Testis (tissue), 2 donors: ENCODE measurements around the gene CADM1.

ENCODE experiments used
- POLR2A ChIP-seq: fragments of 450-650 bp; IDR thresholded peaks from one replicate; pipeline ENCODE4 v1.6.1; 2017; ENCODE audit warnings: antibody characterized with exemption, mild to moderate bottlenecking, moderate library complexity
- TF ChIP-seq, protein P1 (sequence below), 3 experiments: fragments of 450-650 bp in 2 of 3; fragments of 200-600 bp in 1 of 3; sonication (generic) in 1 of 3; IDR thresholded peaks; one replicate each; pipeline ENCODE4 v1.5.1; 2016 to 2019; ENCODE audit warnings: antibody characterized with exemption in 3 of 3, mild to moderate bottlenecking in 2 of 3, moderate library complexity in 1 of 3

DNA sequence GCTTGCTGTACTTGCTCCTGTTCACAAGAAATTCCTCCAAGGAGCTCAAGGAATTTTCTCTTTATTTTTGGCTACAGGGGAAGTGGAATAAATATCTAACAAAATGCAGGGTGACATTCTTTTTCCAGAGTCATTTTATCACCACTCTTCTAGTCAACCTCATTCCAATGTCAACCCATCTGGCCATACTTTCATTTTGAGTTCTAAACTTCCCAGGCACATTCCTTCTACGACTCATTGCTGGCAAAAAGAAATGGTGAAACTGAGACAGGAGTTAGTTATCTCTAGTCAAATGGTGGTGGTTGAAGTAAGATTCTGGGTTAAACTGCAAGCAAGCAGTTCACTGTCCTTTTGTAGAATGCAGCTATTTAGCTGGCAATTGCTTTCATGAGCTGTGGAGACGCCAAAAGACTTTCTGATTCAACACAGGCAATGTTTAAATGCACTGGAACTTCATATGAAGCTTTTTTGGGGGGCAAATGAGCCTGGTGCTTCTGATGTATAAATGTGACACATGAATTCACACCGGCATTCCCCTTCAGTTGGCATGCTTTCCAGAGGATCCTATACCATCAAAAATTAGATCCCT is 304.6 kb downstream of the CADM1 start:
- TF ChIP-seq, protein P1, sequence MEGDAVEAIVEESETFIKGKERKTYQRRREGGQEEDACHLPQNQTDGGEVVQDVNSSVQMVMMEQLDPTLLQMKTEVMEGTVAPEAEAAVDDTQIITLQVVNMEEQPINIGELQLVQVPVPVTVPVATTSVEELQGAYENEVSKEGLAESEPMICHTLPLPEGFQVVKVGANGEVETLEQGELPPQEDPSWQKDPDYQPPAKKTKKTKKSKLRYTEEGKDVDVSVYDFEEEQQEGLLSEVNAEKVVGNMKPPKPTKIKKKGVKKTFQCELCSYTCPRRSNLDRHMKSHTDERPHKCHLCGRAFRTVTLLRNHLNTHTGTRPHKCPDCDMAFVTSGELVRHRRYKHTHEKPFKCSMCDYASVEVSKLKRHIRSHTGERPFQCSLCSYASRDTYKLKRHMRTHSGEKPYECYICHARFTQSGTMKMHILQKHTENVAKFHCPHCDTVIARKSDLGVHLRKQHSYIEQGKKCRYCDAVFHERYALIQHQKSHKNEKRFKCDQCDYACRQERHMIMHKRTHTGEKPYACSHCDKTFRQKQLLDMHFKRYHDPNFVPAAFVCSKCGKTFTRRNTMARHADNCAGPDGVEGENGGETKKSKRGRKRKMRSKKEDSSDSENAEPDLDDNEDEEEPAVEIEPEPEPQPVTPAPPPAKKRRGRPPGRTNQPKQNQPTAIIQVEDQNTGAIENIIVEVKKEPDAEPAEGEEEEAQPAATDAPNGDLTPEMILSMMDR (IDR thresholded peaks at IDR 0.05), result no peak
- TF ChIP-seq POLR2A, result no peak
